Neuron (in vitro differentiated cells): ENCODE measurements around the gene FOXC2.

Source experiments
- H2AFZ ChIP-seq: one replicate; pipeline ENCODE4 v1.6.1; 2013; ENCODE audit warnings: low read depth, mild to moderate bottlenecking, inconsistent platforms, low read length, moderate library complexity
- H3K27me3 ChIP-seq: one replicate; pipeline ENCODE4 v1.6.1; 2013; ENCODE audit warnings: low read length; ENCODE audit not compliant: insufficient read depth
- H3K36me3 ChIP-seq: one replicate; pipeline ENCODE4 v1.6.1; 2013; ENCODE audit warnings: low read length; ENCODE audit not compliant: insufficient read depth
- H3K4me1 ChIP-seq: one replicate; pipeline ENCODE4 v1.6.1; 2013; ENCODE audit warnings: low read length; ENCODE audit not compliant: insufficient read depth
- H3K4me3 ChIP-seq: 2 replicates; pipeline ENCODE4 v1.5.1; 2013; ENCODE audit warnings: mild to moderate bottlenecking, low read length, moderate library complexity
- H3K9me3 ChIP-seq: one replicate; pipeline ENCODE4 v1.6.1; 2013; ENCODE audit warnings: low read length

Gene FOXC2

DNA sequence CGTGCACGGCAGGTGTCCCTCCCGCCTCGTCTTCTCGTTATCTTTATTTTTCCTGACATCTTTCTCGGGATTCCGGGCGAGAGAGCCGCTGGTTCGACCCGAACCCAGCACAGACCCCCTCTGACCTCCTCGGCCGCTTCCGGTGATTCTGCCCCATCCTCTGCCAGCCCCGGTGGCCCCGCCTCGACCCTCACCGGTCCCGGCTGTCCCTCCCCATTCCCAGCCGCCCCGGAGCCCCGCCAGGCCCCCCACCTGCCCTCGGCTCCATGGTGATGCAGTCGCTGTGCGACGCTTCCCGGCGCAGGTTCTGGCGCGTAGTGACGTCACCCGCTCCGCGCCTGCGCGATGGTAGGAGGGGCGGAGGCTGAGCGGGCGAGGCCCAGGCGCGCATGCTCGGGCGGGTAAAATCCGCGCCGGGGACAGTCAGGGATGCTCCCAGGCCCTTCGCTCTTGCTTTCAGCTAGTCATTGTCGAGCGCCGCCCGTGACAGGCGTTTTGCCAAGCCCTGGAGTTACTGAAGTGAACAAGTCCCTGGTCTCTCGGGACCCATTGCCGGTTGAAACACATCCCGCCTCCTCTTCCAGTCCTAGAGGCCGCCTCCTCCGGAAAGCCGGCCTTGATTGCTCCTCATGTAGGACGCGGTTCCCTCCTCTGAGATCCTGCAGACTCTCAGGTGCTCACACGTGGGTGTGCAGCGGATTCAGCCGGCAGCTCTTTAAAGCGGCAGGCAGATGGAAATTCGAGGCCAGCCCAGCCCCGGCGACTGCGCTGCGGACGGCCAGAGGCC, 11.5 kb upstream of the FOXC2 start, which contains the start of gene MTHFSD:
Gene MTHFSD, minus strand, starts transcription at position 319 of the 787 bp plus-strand sequence. Its CDS starts 51 bp downstream, at position 268.
- Histone ChIP-seq H3K27me3 (peaks cover 2% of the 10 kb centered on the region), H3K36me3 (peaks cover 13% of the 10 kb centered on the region), H3K9me3 (no peaks in the 10 kb centered on the region), H3K4me1 (peaks cover 14% of the 10 kb centered on the region), H2AFZ (peak within 1 kb of the TSS; percentile 44), H3K4me3 (peak within 1 kb of the TSS; percentile 97)

GRCh38 chr16:86555704-86556075, 10.9 kb upstream of the FOXC2 start:
- Histone ChIP-seq H3K4me1 (peaks cover 14% of the 10 kb centered on the region), H2AFZ (peak overlapping the region; percentile 44), H3K36me3 (peaks cover 7% of the 10 kb centered on the region), H3K9me3 (no peaks in the 10 kb centered on the region), H3K4me3 (peak overlapping the region; percentile 97), H3K27me3 (peaks cover 2% of the 10 kb centered on the region)

DNA sequence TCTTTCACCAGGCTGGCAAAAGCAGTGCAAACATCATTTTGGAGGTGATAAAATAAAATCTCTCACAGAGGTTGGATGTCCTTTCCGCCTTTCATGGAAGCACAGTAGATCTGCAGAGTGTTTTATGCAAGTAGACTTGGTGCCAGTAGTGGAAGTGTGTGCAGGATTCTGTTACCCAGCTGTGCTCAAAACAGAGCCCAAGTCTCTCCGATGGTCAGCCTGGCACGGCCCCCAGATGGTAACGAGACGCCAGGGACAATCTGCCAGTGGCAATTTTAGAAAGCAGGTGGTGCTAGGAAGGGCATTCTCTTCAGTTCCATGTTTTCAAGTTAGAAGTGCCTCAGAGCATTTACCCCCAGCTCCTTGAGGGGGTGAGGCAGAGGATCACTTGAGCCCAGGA, 10.1 kb upstream of the FOXC2 start:
- peaks cover 2% of the 10 kb centered on the region for H3K27me3 ChIP-seq

GRCh38 chr16:86557587-86557986, 9.0 kb upstream of the FOXC2 start:
- H3K4me1 ChIP-seq, result peaks cover 14% of the 10 kb centered on the region
- peaks cover 2% of the 10 kb centered on the region for H3K27me3 ChIP-seq
- no peaks in the 10 kb centered on the region for H3K9me3 ChIP-seq
- no peak overlapping the region for H3K4me3 ChIP-seq
- no peak overlapping the region for H2AFZ ChIP-seq
- H3K36me3 ChIP-seq, result peaks cover under 1% of the 10 kb centered on the region

More for the DNA sequence above, 10.1 kb upstream of the FOXC2 start:
- peaks cover 14% of the 10 kb centered on the region for H3K4me1 ChIP-seq
- H2AFZ ChIP-seq, result no peak overlapping the region
- H3K4me3 ChIP-seq, result no peak overlapping the region
- H3K36me3 ChIP-seq, result peaks cover 5% of the 10 kb centered on the region
- H3K9me3 ChIP-seq, result no peaks in the 10 kb centered on the region

- no peaks in the 10 kb centered on the region for H3K9me3 ChIP-seq
- H3K27me3 ChIP-seq, result peaks cover 2% of the 10 kb centered on the region
- H2AFZ ChIP-seq, result no peak overlapping the region
- no peaks in the 10 kb centered on the region for H3K36me3 ChIP-seq
- H3K4me1 ChIP-seq, result peaks cover 19% of the 10 kb centered on the region
- H3K4me3 ChIP-seq, result no peak overlapping the region
These were observed 8.1 kb upstream of the FOXC2 start for GRCh38 chr16:86558355-86559193.

DNA sequence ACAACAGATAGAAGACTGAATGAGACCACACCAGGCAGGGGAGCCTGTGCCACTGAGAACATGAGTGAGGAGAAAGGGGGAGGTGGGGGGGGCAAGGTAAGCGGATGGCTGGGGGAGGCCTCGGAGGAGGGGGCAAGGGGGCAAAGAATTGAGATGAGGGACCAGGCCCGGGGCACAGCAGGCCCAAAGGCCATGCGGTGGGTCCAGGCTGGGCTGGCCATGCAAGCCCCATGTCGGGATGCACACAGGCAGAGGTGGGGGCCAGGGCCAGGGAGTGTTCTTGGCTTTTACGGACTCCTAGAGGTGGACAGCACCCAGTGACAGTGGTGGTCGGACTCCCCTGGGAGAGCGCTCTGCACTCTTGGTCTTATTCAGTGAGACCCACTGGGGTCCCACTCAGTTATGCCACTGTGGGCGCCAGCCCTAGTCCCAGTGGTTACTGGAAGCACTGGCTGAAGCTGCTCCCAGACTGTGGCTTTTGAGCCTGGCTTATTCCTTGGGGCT, 6.8 kb upstream of the FOXC2 start:
- Histone ChIP-seq H3K4me1 (peaks cover 11% of the 10 kb centered on the region), H2AFZ (no peak overlapping the region), H3K9me3 (no peaks in the 10 kb centered on the region), H3K27me3 (peaks cover 12% of the 10 kb centered on the region), H3K36me3 (no peaks in the 10 kb centered on the region), H3K4me3 (no peak overlapping the region)

- H3K4me1 ChIP-seq, result peaks cover 6% of the 10 kb centered on the region
- no peak overlapping the region for H3K4me3 ChIP-seq
- H3K9me3 ChIP-seq, result no peaks in the 10 kb centered on the region
- H3K27me3 ChIP-seq, result peaks cover 35% of the 10 kb centered on the region
- no peak overlapping the region for H2AFZ ChIP-seq
- no peaks in the 10 kb centered on the region for H3K36me3 ChIP-seq
These were observed 4.3 kb upstream of the FOXC2 start for GRCh38 chr16:86562356-86562755.

- Histone ChIP-seq H2AFZ (peak overlapping the region; percentile 64), H3K36me3 (no peaks in the 10 kb centered on the region), H3K9me3 (no peaks in the 10 kb centered on the region), H3K4me3 (peak overlapping the region; percentile 18), H3K4me1 (peaks cover 6% of the 10 kb centered on the region), H3K27me3 (peaks cover 46% of the 10 kb centered on the region)
These were observed 2.9 kb upstream of the FOXC2 start for GRCh38 chr16:86563469-86564345.

- H3K27me3 ChIP-seq, result peaks cover 61% of the 10 kb centered on the region
These were observed 1.4 kb upstream of the FOXC2 start for GRCh38 chr16:86565181-86565631.

DNA sequence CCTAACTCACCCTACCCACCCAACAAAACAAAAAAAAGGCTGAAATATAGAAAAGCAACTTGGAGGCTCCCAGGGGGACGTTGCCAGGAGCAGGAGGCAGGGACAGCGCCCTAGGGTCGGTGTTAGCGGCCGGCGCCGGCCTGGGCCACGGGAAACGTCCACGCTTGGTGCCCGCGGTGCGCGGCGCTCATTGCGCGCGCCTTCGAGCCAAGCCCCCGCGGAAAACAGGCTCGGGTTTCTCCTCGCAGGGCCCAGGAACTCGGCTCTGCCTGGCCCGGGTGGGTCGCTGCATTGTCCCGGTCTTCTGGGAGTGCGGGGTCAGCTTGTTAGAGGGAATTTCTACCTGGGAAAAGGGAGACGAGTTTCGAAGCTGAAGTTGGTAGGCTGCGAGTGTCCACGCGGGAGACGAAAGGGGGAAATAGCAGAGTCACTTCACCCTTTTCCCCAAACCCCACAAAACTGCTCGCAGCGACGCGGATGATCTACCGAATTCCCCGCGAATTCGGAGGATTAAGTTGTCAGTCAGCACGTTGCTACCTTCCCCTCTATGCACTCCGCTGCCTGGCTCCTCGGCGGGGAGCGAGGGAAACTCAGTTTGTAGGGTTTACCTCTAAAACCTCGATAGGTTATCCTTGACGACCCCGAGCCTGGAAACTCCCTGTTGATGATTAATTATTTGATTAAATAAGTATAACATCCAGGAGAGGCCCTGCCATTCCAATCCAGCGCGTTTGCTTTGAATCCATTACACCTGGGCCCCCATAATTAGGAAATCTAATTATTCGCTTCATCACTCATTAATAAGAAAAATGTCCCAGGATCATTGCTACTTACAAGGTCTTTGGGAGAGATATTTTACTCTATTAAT, 751 bp upstream of the FOXC2 start:
- H3K9me3 ChIP-seq, result peaks cover 2% of the 10 kb centered on the region
- H3K27me3 ChIP-seq, result peaks cover 68% of the 10 kb centered on the region
- H3K36me3 ChIP-seq, result no peaks in the 10 kb centered on the region
- H3K4me1 ChIP-seq, result peaks cover 6% of the 10 kb centered on the region
- H3K4me3 ChIP-seq, result no peak overlapping the region
- no peak overlapping the region for H2AFZ ChIP-seq

More at GRCh38 chr16:86565181-86565631, 1.4 kb upstream of the FOXC2 start:
- no peaks in the 10 kb centered on the region for H3K9me3 ChIP-seq
- H3K36me3 ChIP-seq, result no peaks in the 10 kb centered on the region
- no peak overlapping the region for H2AFZ ChIP-seq
- no peak overlapping the region for H3K4me3 ChIP-seq
- H3K4me1 ChIP-seq, result peaks cover 6% of the 10 kb centered on the region

GRCh38 chr16:86566966-86567700, 504 bp downstream of the FOXC2 start:
- Histone ChIP-seq H3K4me3 (peak overlapping the region; percentile 20), H3K4me1 (peaks cover 6% of the 10 kb centered on the region), H3K36me3 (no peaks in the 10 kb centered on the region), H2AFZ (no peak overlapping the region), H3K9me3 (peaks cover 2% of the 10 kb centered on the region), H3K27me3 (peaks cover 80% of the 10 kb centered on the region)
